GM18951 (cell line): Measurements from ENCODE around the gene MEX3C.

Source experiments
- POLR2A ChIP-seq: IDR thresholded peaks from 4 replicates; pipeline ENCODE4 v1.6.1; 2011; ENCODE audit warnings: mild to moderate bottlenecking; ENCODE audit not compliant: insufficient read length, insufficient read depth; ENCODE audit errors: extremely low read depth
- in situ Hi-C: fragments of 300-500 bp; cut with MboI; formaldehyde crosslinking; loops from one replicate; pipeline ENCODE4 v1.12.0; 2022; ENCODE audit warnings: low sequenced_read_pairs, mixed read lengths, inconsistent platforms; ENCODE audit not compliant: unreplicated experiment

Gene MEX3C

DNA sequence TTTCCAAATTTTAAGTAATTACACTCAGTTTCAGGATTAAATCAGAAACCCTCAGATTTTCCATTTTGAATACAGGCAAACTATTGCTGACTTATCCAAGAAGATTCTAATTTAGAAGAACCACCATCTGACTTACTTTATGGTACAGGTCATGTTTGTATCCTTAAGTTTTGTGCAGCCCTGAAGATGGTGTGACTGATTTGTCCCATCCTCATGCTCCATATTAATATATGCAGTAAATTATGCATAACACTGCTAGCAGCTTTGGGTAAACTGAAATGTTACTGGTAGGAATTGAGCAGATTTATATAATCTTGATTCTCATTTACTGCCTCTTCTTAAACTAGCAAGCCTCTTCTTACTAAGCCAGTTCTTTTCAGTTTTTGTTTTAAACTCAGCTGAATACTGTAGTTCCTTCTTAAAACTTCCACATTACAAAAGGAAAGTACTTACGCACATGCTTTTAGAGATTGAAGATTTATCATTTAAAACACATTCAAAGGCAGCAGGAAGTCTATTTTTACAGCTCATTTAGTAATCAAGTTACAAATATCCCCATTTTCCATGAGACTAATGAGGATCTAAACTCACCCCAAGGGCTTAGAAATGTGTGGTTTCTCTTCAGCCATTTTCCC, 25.7 kb downstream of the MEX3C start:
- in situ Hi-C loops = no loop called here
- no peak for TF ChIP-seq POLR2A

- in situ Hi-C loops = no loop called here
- no peak for TF ChIP-seq POLR2A
These were observed 26.3 kb downstream of the MEX3C start for GRCh38 chr18:51171223-51171622.

- in situ Hi-C loops = no loop called here
- no peak for TF ChIP-seq POLR2A
These were observed 26.8 kb downstream of the MEX3C start for GRCh38 chr18:51170664-51171063.

GRCh38 chr18:51169731-51170130, 27.8 kb downstream of the MEX3C start:
- no peak for TF ChIP-seq POLR2A
- in situ Hi-C loops = no loop called here

- no peak for TF ChIP-seq POLR2A
- in situ Hi-C loops = no loop called here
These were observed 28.4 kb downstream of the MEX3C start for GRCh38 chr18:51168960-51169662.

GRCh38 chr18:51168026-51168742, 29.3 kb downstream of the MEX3C start:
- in situ Hi-C loops = no loop called here
- no peak for TF ChIP-seq POLR2A

DNA sequence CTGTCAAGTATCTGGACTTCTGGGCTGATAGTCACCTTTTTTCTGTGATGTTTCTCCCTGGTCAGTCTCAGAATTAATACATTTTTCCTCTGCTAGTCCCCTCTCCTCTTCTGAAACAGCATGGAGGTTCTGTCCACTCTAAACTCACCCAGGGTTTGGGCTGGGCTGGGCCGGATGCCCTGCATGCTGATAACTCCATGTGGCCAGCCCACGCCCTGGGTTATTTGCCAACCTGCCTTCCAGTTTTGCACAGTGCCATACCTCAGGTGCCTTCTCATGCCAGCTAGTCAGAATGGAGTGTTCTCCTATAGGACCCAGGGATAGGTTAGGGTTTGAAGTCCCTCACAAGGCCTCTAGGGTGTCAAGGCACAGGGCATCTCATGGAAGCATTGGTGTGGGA, 32.2 kb downstream of the MEX3C start:
- in situ Hi-C loops = no loop called here
- TF ChIP-seq POLR2A = no peak

DNA sequence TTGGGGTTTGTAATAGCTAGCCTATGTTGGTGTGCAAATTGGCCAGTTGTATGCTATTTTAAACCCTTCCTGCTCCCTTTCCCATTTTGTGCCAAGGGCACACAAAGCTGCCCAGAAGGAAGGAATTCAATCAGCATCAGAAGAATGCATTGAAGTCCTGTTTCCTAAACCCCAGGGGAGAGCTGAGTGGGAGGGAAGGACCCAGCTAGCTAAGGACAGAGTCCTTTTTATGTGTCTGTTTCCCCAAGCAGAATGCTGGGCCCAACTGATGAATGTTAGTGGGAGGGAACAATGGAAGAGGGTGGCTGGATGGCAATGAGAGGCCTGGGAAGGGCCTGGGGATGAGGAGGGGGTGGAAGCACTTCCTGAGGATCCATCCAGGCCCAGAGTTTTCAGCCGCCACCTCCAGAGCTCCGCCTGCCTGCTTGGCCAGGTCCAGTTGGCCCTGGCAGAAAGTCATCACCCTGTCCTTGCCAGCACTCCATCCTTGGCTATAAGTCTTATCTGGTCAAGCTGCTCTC, 32.7 kb downstream of the MEX3C start:
- in situ Hi-C loops = no loop called here
- TF ChIP-seq POLR2A = no peak

GRCh38 chr18:51164342-51164741, 33.1 kb downstream of the MEX3C start:
- TF ChIP-seq POLR2A = no peak
- in situ Hi-C loops = no loop called here

DNA sequence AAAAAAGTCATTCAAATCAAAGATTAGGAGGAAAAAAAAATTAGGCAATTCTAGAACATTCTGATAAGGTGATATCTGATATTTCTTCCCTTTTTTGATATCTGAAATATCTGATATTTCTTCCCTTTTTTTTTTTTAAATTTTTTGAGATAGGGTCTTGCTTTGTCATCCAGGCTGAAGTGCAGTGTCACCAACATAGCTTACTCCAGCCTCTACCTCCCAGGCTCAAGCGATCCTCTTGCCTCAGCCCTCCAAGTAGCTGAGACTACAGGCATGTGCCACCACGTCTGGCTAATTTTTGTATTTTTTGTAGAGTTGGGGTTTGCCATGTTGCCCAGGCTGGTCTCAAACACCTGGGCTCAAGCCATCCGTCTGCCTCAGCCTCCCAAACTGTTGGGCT, 33.9 kb downstream of the MEX3C start:
- in situ Hi-C loops = no loop called here
- TF ChIP-seq POLR2A = no peak

DNA sequence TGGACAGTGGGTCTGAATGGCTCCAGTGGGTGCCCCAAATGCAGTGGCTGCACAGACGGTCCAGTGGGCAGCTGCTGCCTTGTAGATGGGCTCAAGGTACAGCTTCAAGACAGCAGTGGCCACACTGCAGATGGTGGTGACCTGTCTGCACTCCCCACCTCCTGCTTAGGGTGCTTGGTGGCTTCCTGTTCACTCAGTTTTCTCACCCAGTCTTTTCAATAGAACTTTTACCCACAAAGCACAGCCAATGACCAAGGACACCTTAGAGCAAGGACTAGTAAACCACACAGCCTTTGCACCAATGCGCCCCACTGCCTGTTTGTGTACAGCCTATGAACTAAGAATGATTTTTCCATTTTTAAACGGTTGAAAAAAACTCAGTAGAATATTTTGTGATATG, 34.9 kb downstream of the MEX3C start:
- TF ChIP-seq POLR2A = no peak
- in situ Hi-C loops = no loop called here

DNA sequence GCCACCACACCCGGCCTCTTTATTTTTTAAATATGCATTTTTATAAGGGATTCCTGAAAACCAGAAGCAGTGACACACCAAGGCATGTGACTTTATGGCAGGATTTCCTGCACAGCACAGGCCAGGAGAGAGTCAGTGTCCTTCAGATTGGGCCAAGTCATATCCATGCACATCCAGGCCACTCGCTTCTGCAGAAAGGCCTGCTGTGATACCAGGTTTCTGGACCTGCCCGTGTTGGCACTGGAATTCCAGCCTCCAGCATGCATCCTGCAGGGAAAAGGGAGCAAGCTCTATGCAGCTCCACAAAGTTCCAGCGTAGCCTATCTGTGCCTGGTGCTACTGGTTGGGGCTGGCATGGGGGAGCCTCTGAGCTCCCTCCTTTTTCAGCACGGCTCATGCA, 36.8 kb downstream of the MEX3C start:
- in situ Hi-C loops = no loop called here
- TF ChIP-seq POLR2A = no peak

DNA sequence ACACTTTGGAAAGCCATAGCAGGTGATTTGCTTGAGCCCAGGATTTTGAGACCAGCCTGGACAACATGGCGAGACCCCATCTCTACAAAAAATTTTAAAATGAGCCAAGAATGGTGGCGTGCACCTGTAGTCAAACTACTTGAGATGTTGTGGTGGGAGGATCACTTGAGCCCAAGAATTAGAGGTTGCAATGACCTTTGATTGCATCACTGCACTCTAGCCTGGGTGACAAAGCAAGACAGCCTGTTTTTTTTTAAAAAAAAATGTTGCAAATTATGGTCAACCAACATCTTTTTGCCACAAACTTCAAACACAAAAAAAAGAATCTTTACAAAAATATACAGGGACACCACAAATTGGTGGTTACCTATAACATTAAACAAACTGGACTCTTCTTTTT, 40.3 kb downstream of the MEX3C start:
- no peak for TF ChIP-seq POLR2A
- in situ Hi-C loops = no loop called here
